Kidney (tissue), 14 donors: ENCODE measurements around the gene TOLLIP. TPM values are rescaled to one million over a fixed set of nuclear protein-coding genes. Genes with fewer than 3 reads are reported as not detected.

Experiments used
- DNase-seq, 5 donors: peaks; one replicate each; pipeline ENCODE4 v3.0.0-alpha.2; 2013 to 2020
- FAIRE-seq: peaks from 2 replicates; lab custom pipeline; 2012; peaks lifted over from hg19 to GRCh38; lab: Jason Lieb, UNC
- H3K27ac ChIP-seq, 2 donors: one replicate each; pipeline ENCODE4 v1.7.0; 2013; ENCODE audit warnings: low read depth in 2 of 2, low read length in 2 of 2, inconsistent platforms in 1 of 2
- H3K27me3 ChIP-seq: one replicate; pipeline ENCODE4 v1.7.1; 2013; ENCODE audit warnings: low read length, inconsistent platforms; ENCODE audit not compliant: control insufficient read depth, insufficient read depth
- H3K36me3 ChIP-seq, 3 donors: one replicate each; pipeline versions ENCODE4 v1.7.0 to v1.7.1; 2013; ENCODE audit warnings: low read length in 3 of 3, control low read depth in 1 of 3, inconsistent platforms in 1 of 3; ENCODE audit not compliant: insufficient read depth in 3 of 3, control insufficient read depth in 2 of 3
- H3K4me1 ChIP-seq, 3 donors: one replicate each; pipeline versions ENCODE4 v1.7.0 to v1.7.1; 2013; ENCODE audit warnings: low read length in 3 of 3, inconsistent platforms in 1 of 3, low read depth in 1 of 3; ENCODE audit not compliant: control insufficient read depth in 2 of 3, insufficient read depth in 2 of 3
- H3K4me3 ChIP-seq, 3 donors: one replicate each; pipeline versions ENCODE4 v1.7.0 to v1.8.1; 2013; ENCODE audit warnings: low read length in 3 of 3, control low read depth in 1 of 3, inconsistent platforms in 1 of 3
- H3K9ac ChIP-seq, 3 donors: one replicate each; pipeline versions ENCODE4 v1.7.0 to v1.7.1; 2013; ENCODE audit warnings: low read length in 3 of 3, control low read depth in 1 of 3, inconsistent platforms in 1 of 3
- H3K9me3 ChIP-seq, 3 donors: one replicate each; pipeline versions ENCODE4 v1.7.0 to v1.7.1; 2013; ENCODE audit warnings: low read length in 3 of 3, control low read depth in 1 of 3, inconsistent platforms in 1 of 3; ENCODE audit not compliant: control insufficient read depth in 2 of 3, insufficient read depth in 1 of 3
- CTCF ChIP-seq: IDR thresholded peaks from 3 replicates; pipeline ENCODE4 v1.5.1; 2012; ENCODE audit warnings: mild to moderate bottlenecking, moderate library complexity, borderline replicate concordance; ENCODE audit not compliant: insufficient read depth; ENCODE audit errors: extremely low read depth
- intact Hi-C: fragments of 100-400 bp; cut with DNase I; formaldehyde crosslinking; loops from one replicate; pipeline ENCODE4 v1.11.1; 2022
- polyA plus RNA-seq: library from polyadenylated mRNA; stranded (reverse); fragments of 350-450 nt; fragmentation: Illumina TruSeq; extraction: RNeasy Lipid Tissue Mini Kit (QIAGEN cat#74804); gene quantifications from one replicate; pipeline ENCODE4 v1.2.3, GENCODE V29; 2014; ENCODE audit warnings: low read depth, low replicate concordance; ENCODE audit not compliant: insufficient read depth
- total RNA-seq: library from RNA; stranded (reverse); fragmentation: NEBNext Ultra II Directional; extraction: Animal tissue kit (Norgen Biotek cat#: 25700); gene quantifications from one replicate; pipeline ENCODE4 v1.2.1, GENCODE V29; 2021
- donor health status: control.
- donor health status: control.
- donor health status: control.
- donor health status: control.
- donor health status: control.
- donor health status: DM: yes; HTN: yes; CAD: no.
- donor health status: Normal renal cell carcinoma (clear cell type).

Gene TOLLIP
- total and polyA plus RNA-seq, 2 donors from 2014 or later = 65.5 to 88.0 TPM

- TF ChIP-seq CTCF = no peak
- intact Hi-C loops = no loop called here
- peak in 1 of 5 donors; percentile 78 for DNase-seq
- Histone ChIP-seq H3K27me3 (no peaks in the 10 kb centered on the region), H3K9ac (no peak overlapping the region), H3K4me3 (no peak overlapping the region), H3K27ac (no peak overlapping the region), H3K36me3 (no peaks in the 10 kb centered on the region), H3K4me1 (peaks cover 0 to 11% (median 5%) of the 10 kb centered on the region in 3 donors), H3K9me3 (no peaks in the 10 kb centered on the region)
- FAIRE-seq = no peak
These were observed 48.0 kb downstream of the TOLLIP start for GRCh38 chr11:1261241-1262071.

- peak in 1 of 5 donors; percentile 72 for DNase-seq
These were observed 48.8 kb downstream of the TOLLIP start for GRCh38 chr11:1260620-1261019.

GRCh38 chr11:1260023-1260501 is 49.4 kb downstream of the TOLLIP start:
- FAIRE-seq (no peak), DNase-seq (peak in 1 of 5 donors; percentile 74)
- Histone ChIP-seq H3K4me3 (no peak overlapping the region), H3K9me3 (no peaks in the 10 kb centered on the region), H3K4me1 (peaks cover 0 to 11% (median 5%) of the 10 kb centered on the region in 3 donors), H3K36me3 (no peaks in the 10 kb centered on the region), H3K27me3 (no peaks in the 10 kb centered on the region), H3K27ac (no peak overlapping the region), H3K9ac (no peak overlapping the region)
- TF ChIP-seq CTCF = no peak
- intact Hi-C loops = no loop called here

More at GRCh38 chr11:1260620-1261019, 48.8 kb downstream of the TOLLIP start:
- H3K4me1 ChIP-seq = peaks cover 0 to 11% (median 5%) of the 10 kb centered on the region in 3 donors
- no peak overlapping the region for H3K9ac ChIP-seq
- no peaks in the 10 kb centered on the region for H3K36me3 ChIP-seq
- intact Hi-C loops = no loop called here
- TF ChIP-seq CTCF = no peak
- no peaks in the 10 kb centered on the region for H3K9me3 ChIP-seq
- no peak for FAIRE-seq
- no peak overlapping the region for H3K27ac ChIP-seq
- H3K4me3 ChIP-seq = no peak overlapping the region
- no peaks in the 10 kb centered on the region for H3K27me3 ChIP-seq
